HepG2 (cell line): Measurements from ENCODE around the gene ABCC5. TPM values are rescaled to one million over a fixed set of nuclear protein-coding genes. Genes with fewer than 3 reads are reported as not detected.

Experiments
- BRD4 ChIP-seq: sonication (generic); formaldehyde crosslinking; IDR thresholded peaks from 2 replicates; pipeline ENCODE4 v1.4.0; 2020; ENCODE audit warnings: missing genetic modification reagents
- DPF2 ChIP-seq: sonication (generic); formaldehyde crosslinking; IDR thresholded peaks from 2 replicates; pipeline ENCODE4 v1.4.0; 2020; ENCODE audit warnings: mild to moderate bottlenecking, low read depth, missing genetic modification reagents, borderline replicate concordance
- HNRNPK ChIP-seq: fragments of 200-400 bp; formaldehyde crosslinking; IDR thresholded peaks from 2 replicates; pipeline ENCODE4 v1.6.1; 2018; ENCODE audit warnings: low read length, low read depth, moderate library complexity, mild to moderate bottlenecking; ENCODE audit not compliant: poor library complexity, severe bottlenecking
- SP2 ChIP-seq: sonication (generic); formaldehyde crosslinking; IDR thresholded peaks from 2 replicates; pipeline ENCODE4 v1.5.1; 2020; ENCODE audit warnings: mild to moderate bottlenecking, missing genetic modification reagents
- TAF15 ChIP-seq: fragments of 200-400 bp; formaldehyde crosslinking; IDR thresholded peaks from one replicate; pipeline ENCODE4 v1.6.1; 2018; ENCODE audit warnings: mild to moderate bottlenecking, low read depth, low read length; ENCODE audit not compliant: poor library complexity, severe bottlenecking
- TCF12 ChIP-seq, 2 experiments: fragments of 450-650 bp in 1 of 2; sonication (generic) in 1 of 2; formaldehyde crosslinking in 1 of 2; IDR thresholded peaks; 2 replicates each; pipeline versions ENCODE4 v1.6.1 to v1.8.0; 2017 to 2022; ENCODE audit warnings: antibody characterized with exemption in 1 of 2, mild to moderate bottlenecking in 1 of 2, missing genetic modification reagents in 1 of 2, moderate library complexity in 1 of 2
- ZBTB4 ChIP-seq: sonication (generic); formaldehyde crosslinking; IDR thresholded peaks from 2 replicates; pipeline ENCODE4 v1.4.0; 2020; ENCODE audit warnings: missing genetic modification reagents, mild to moderate bottlenecking, borderline replicate concordance
- ZNF18 ChIP-seq: sonication (generic); formaldehyde crosslinking; IDR thresholded peaks from 2 replicates; pipeline ENCODE4 v1.8.0; 2022; ENCODE audit warnings: mild to moderate bottlenecking, missing genetic modification reagents; ENCODE audit not compliant: insufficient replicate concordance
- ZNF570 ChIP-seq: sonication (generic); formaldehyde crosslinking; IDR thresholded peaks from 2 replicates; pipeline ENCODE4 v1.4.0; 2020; ENCODE audit warnings: mild to moderate bottlenecking, missing genetic modification reagents, borderline replicate concordance
- ZNF770 ChIP-seq: sonication (generic); formaldehyde crosslinking; IDR thresholded peaks from 2 replicates; pipeline ENCODE4 v1.5.0; 2020; ENCODE audit warnings: mild to moderate bottlenecking, missing genetic modification reagents
- ZNF790 ChIP-seq: sonication (generic); formaldehyde crosslinking; IDR thresholded peaks from 2 replicates; pipeline ENCODE4 v1.8.0; 2022; ENCODE audit warnings: missing genetic modification reagents, mild to moderate bottlenecking, borderline replicate concordance
- ZNF883 ChIP-seq: sonication (generic); formaldehyde crosslinking; IDR thresholded peaks from 2 replicates; pipeline ENCODE4 v1.5.1; 2020; ENCODE audit warnings: mild to moderate bottlenecking, missing genetic modification reagents; ENCODE audit errors: not compliant biosample characterization
- ZSCAN12 ChIP-seq: sonication (generic); formaldehyde crosslinking; IDR thresholded peaks from 2 replicates; pipeline ENCODE4 v1.9.0; 2021; ENCODE audit warnings: mild to moderate bottlenecking, missing genetic modification reagents
- polyA plus RNA-seq, 8 experiments: library from polyadenylated mRNA; depleted of rRNA in 3 of 8; stranded (reverse) in 7 of 8; unstranded in 1 of 8; fragments of >200 nt; fragmentation: Illumina TruSeq in 4 of 8; extraction: Trizol in 4 of 8; gene quantifications; 2 replicates each; pipeline versions ENCODE4 v1.2.1 to v1.2.3, GENCODE V29; 2011 to 2016; ENCODE audit warnings: low read depth in 4 of 8, missing spikeins in 1 of 8, mixed read lengths in 1 of 8; ENCODE audit not compliant: insufficient read depth in 1 of 8
- total RNA-seq, 5 experiments: library from RNA; depleted of rRNA; stranded (reverse); fragments of >200 nt; fragmentation: Illumina TruSeq; extraction: Trizol; gene quantifications; 2 replicates each; pipeline ENCODE4 v1.2.3, GENCODE V29; 2016; ENCODE audit warnings: low read depth in 1 of 5
- TF ChIP-seq, protein P1 (sequence below): IDR thresholded peaks from 2 replicates; pipeline ENCODE4 v1.6.1; 2016; ENCODE audit warnings: low read depth
- TF ChIP-seq, protein P2 (sequence below): fragments of 450-650 bp; IDR thresholded peaks from 2 replicates; pipeline ENCODE4 v1.6.1; 2017; ENCODE audit warnings: mild to moderate bottlenecking

The ABCC5 gene
- total and polyA plus RNA-seq, 2 of the 13 experiments (the other 11 are each of a cell fraction or from before 2014, with no cell fraction given) = 12.5 to 12.7 TPM

DNA sequence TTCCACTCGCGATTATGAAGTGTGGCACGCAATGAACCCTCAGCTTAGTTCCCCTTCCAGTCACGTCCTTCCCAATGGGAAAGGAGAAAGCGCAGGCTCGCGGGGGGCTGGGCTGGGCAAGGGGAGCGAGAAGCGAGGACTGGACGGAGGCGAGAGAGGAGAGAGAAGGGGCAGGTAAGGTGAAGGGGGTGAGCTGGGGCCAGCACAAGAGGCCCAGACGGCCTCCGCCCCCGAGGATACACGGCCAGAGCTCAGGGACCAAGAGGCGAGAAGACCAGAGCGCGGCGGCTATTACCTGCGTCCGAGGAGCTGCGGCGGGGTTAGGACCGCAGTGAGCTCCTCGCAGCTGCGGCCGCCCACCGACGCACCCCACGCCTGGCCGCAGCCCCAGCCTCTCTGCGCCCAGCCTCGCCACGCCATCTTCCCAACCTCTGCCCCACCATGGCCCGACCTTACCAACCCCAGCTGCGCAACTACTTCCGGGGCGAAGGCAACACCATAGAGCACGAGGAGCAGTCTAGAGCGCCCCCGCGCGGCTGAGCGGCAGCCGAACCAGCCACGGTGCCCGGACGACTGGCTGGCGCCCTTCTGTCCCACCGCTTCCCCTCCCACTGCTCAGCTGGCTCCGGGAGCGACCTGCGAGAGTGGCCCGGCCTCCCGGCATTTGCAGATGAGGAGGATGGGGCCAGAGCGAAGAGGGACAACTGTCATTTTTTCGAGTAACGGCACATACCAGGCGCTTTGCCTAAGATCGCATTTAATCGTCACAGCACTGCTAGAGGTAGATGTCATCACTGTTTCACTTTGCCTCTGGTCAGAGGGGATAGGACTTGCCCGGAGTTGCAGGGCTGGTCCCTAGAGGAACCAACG lies 133.0 kb downstream of the ABCC5 start, which contains the start of gene PARL (continued):
- TF ChIP-seq ZNF570 (CRISPR knock-in tag) (no peak), ZSCAN12 (no peak), BRD4 (CRISPR knock-in tag) (peak; percentile 89), ZNF770 (peak; percentile 98), SP2 (CRISPR knock-in tag) (peak; percentile 53; the same call in 1 of the 2 replicates), TCF12 (IDR thresholded peaks at IDR 0.05) (no peak), TCF12 (CRISPR knock-in tag; IDR thresholded peaks at IDR 0.05) (no peak), ZNF18 (peak; percentile 67), ZBTB4 (CRISPR knock-in tag) (peak; percentile 76; the same call in 1 of the 2 replicates), ZNF883 (CRISPR knock-in tag) (peak; percentile 61), HNRNPK (peak; percentile 93), ZNF790 (CRISPR knock-in tag) (peak; percentile 52; the same call in 1 of the 2 replicates), TAF15 (no peak), DPF2 (no peak)
- TF ChIP-seq, protein P1, sequence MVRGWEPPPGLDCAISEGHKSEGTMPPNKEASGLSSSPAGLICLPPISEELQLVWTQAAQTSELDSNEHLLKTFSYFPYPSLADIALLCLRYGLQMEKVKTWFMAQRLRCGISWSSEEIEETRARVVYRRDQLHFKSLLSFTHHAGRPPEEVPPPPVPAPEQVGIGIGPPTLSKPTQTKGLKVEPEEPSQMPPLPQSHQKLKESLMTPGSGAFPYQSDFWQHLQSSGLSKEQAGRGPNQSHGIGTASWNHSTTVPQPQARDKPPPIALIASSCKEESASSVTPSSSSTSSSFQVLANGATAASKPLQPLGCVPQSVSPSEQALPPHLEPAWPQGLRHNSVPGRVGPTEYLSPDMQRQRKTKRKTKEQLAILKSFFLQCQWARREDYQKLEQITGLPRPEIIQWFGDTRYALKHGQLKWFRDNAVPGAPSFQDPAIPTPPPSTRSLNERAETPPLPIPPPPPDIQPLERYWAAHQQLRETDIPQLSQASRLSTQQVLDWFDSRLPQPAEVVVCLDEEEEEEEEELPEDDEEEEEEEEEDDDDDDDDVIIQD (CRISPR knock-in tag) = peak; percentile 91
- TF ChIP-seq, protein P2, sequence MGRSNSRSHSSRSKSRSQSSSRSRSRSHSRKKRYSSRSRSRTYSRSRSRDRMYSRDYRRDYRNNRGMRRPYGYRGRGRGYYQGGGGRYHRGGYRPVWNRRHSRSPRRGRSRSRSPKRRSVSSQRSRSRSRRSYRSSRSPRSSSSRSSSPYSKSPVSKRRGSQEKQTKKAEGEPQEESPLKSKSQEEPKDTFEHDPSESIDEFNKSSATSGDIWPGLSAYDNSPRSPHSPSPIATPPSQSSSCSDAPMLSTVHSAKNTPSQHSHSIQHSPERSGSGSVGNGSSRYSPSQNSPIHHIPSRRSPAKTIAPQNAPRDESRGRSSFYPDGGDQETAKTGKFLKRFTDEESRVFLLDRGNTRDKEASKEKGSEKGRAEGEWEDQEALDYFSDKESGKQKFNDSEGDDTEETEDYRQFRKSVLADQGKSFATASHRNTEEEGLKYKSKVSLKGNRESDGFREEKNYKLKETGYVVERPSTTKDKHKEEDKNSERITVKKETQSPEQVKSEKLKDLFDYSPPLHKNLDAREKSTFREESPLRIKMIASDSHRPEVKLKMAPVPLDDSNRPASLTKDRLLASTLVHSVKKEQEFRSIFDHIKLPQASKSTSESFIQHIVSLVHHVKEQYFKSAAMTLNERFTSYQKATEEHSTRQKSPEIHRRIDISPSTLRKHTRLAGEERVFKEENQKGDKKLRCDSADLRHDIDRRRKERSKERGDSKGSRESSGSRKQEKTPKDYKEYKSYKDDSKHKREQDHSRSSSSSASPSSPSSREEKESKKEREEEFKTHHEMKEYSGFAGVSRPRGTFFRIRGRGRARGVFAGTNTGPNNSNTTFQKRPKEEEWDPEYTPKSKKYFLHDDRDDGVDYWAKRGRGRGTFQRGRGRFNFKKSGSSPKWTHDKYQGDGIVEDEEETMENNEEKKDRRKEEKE = no peak
